ENCODE results near the gene HOXD8.

HOXD8 gene

DNA sequence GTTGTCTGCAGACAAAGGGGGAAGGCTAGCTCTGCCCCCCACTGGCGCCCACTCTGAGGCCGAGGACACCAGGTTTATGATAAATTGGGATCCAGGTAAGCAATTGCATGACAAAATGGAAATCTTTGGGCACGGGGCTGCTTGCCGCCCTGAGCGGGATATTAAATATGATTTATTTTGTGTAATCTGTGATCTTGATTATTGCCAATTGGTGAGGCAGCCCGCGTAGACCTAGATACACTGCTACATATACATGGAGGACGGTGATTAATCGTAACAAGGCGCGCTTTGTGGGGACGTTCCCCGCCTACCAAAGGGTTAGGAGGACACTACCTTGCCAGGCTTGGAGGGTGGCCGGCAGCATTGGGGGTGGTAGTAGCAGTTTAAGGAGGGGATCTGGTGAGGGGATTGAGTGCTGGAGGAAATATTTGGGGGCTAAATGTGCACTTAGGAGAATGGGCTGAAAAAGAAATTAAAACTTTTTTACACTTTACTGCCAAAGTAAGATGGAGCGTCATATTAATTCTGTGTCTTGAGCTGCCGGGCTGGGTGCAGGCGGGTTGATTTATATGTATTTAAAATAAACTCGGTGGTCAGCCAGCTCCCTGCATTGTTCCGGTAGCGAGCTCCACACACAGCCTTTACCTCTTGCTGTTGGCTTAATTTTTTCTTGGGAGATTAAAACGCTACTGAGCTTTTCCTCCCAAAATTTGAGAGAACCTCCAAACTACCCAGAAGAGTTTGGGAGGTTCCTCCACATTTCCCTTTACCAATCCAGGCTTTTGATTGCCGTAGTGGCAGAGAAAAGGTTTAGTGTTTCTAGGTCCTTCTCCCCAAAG lies 31.7 kb downstream of the HOXD8 start:
- no peak for DNase-seq

DNA sequence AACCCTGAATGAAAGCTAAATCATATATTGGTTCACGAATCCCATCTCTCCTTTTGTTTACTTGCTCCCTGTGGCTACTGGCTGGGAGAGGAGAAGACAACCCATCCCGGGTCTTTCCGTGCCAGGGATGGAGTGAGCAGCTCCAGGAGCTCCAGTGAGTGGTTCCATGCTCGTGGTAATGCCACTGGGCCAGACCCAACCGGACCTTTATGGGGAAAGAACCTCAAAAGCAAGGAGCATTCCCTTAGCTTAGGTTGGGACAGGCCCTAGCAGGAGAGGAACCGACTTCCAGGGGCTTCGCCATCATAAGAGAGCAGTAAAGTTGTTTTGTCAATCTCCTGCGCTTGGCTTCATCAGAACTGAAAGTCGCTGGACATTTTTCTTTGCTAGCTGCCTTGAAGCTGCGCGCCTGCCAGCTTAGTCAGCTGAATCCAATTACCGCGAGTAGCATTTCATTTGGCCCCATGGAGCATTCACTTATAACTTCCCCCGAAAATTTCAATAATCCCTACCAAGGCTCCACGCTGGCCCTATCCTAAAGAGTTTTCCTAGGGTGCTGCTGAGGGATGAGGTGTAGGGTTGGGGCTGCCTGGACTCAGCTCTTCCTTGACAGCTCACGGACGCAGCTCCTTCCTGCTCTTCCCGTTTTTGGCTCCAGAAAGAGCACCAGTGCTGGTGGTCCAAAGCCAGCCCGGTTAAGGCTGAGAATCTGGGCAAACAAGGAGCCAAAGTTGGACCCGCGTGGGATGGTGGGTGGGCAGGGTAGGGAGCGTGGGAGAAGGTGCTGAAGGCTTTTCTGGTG lies 32.5 kb downstream of the HOXD8 start:
- DNase-seq: no peak

DNA sequence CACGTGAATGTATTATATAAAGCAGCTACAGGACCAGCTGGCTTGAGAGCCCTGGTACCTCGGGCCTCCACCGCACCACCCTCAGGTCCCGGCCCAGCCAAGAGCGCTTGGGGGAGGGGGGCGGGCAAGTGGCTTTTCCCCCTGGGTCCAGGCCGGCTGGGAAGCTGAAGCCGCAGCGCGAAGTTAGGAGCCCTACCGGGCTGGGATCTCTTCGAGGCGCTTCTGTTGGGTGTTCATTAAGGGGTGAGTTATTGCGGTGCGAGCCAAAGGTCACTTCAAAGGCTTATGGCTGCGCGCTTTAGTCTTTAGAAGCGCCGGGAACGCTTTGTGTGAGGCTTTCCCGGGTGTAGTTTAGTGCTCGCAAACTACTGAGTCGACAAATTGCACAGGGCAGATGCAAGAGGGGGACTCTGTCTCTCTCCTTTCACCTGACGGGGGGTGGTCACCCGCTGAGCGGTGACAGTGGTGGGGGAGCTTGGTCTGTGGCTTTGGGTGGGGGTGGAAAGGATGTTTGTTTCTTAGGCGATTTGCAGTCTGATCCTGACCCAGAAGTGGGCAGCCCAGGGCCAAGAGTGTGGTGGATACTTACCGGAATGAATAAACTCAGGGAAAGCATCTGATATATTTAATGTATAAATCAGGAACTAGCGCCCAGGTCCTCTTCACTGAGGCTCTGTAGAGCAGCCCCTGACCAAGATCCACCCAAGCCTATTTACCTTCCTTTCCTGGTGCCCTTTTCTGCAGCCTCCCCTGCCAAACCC lies 33.6 kb downstream of the HOXD8 start:
- DNase-seq: no peak

DNA sequence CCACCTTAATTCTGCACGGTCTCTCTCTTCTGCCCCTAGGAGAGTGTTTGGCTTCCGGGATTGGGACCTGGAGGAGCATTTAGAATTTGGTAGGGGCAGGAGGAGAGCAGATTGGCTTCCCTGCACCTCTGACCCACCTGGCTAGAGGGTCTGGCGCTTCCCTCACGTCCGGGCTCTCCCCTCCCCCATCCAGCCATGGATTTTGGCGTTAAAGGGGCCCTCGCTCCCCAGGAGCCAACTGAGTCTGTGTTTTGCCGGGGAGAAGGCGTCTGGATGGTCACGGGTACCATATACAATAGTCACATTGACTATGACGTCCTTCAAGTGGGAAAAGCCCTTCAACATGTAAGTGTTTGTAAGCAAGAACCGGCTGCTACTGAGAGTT lies 34.2 kb downstream of the HOXD8 start:
- DNase-seq: no peak

DNA sequence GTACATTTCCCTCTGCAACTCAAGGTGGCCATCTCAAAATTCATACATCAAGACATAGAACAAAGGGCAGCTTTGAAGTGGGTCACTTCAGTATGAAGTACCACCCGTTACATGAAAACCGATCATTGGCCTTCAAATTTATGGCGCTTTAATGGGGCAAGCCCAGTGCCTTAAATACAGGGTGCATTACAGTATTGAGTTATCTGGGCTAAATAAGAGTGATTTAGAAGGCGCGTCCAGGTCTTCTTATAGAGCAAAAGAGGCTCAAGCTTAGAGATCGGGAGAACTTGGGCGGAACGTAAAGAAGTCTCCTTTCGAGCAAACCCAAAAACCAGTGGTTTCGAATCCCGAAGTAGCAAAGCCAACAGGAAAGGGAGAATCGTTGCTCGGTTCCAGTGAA lies 34.7 kb downstream of the HOXD8 start:
- DNase-seq: no peak

DNA sequence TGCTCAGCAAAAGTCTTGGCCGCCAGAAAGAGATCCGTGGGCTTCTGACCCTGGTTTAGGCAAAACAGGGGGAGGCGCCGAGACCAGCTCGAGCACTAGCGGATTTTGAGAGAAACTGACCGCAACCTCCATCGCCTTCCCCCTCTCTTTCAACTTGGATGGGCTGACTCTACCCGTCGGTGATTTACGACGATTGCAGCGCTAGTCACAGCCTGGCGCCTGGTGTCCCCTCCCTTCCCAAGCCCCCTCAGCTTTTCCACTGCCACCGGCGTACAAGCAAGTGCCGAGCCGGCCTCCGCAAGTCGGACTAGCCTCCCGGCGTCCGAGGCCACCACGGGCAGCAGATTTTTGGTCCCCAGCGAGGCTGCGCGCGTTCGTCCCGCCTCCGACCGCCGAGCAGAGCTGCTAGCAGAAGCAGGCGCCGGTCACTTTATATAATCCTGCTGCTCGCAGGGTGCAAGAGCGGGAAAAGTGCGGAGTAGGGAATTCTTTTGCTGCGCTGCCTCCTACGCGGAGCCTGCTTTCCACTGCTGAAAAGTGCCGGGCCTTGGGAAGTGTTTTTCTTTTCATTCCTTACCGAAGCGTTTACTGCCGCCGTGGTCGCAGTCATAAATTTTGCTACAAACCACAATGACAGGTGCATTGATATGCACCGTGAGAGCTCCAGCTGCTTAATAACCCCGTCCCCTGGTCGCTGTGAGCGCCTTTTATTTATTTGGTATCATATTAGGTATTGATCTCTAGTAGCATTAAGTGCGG lies 35.3 kb downstream of the HOXD8 start:
- no peak for DNase-seq

DNA sequence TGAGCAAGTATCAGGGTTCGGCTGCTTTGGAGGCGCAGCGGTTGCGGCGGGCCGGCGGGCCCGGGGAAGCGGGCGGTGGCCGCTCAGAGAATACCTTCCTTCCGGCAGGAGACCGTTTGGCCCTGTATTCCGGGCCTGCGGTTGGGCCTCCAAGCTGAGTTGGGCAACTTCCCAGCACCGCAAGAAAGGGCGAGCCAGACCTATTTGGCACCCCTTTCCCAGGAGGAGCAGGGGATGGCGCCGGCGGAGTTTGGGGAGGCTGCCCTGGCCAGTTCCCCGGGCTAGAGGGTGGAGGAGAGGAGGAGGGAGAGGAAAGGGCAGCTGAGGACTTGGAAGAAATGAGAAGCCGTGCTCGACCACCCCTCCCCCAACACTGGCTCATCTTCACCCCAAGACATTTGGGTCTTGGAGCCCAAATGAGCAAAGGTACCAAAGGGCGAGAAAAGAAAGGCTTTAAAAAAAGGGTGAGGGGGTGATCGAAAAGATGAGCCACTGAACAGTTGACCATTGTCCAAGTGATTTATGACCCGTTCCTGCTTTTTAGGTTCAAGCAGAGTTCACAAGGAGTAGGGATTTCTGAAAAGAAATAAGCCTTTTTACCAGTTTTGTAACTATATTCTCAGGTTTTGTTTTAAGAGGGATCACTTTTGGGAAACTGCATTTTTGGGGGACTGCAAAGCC lies 36.0 kb downstream of the HOXD8 start:
- DNase-seq: no peak

DNA sequence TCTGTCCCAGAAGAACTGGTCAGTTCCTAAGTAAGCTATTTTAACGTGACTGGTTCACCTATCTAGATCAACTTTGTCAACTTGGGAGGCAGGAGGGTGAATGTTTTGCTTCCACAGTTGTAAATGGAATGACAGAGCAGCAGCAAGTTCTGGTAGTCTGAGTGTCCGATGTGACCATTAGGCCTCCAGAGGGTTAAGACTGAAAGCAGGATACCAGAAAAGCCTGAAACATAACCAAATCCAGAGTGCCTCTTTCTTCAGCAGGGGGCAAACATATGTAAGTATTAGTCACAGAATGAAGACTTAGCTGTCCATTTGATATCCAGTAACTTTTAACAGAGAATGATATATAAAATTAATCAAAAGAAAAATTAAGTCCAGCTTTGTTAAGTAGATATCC lies 36.8 kb downstream of the HOXD8 start:
- no peak for DNase-seq

DNA sequence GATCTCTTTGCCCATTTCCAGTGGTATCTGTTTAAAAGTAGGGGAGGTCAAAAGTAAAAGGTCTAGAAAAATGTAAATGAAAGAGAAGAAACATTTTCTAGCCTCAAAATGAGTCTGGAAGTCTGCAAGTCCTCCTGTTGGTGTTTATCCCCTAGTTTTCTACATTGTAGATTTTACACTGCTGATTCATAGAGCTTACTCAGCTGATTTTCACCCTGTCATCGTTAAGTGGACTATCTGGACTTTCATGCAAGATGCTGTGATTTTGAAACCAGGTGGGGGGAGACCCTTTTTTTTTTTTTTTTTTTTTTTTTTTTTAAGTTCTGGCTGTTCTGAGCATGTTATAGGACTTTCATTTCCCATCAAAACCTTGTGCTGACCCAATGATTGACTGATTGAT lies 37.9 kb downstream of the HOXD8 start:
- DNase-seq: no peak

DNA sequence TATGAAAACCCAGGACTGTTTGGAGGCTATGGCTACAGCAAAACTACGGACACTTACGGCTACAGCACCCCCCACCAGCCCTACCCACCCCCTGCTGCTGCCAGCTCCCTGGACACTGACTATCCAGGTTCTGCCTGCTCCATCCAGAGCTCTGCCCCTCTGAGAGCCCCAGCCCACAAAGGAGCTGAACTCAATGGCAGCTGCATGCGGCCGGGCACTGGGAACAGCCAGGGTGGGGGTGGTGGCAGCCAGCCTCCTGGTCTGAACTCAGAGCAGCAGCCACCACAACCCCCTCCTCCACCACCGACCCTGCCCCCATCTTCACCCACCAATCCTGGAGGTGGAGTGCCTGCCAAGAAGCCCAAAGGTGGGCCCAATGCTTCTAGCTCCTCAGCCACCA lies 39.7 kb downstream of the HOXD8 start:
- DNase-seq: no peak

DNA sequence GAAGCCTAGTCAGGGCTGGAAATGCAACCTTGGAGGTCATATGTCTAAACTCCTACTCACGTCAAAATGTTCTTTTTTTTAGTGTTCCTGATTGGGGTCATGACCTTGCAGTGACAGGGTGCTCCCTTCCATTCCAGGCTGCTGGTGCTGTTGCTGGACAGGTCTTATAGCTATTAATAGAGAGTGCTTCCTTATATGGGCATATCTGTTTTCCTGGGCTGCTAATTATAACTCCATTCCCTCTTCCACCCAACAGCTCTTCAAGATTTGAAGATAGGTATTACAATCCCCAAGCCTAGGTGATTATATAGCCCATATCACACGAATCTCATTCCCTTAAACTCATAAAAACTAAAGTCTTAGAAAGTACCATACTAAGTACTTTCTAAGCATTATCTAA lies 40.2 kb downstream of the HOXD8 start:
- DNase-seq: no peak

DNA sequence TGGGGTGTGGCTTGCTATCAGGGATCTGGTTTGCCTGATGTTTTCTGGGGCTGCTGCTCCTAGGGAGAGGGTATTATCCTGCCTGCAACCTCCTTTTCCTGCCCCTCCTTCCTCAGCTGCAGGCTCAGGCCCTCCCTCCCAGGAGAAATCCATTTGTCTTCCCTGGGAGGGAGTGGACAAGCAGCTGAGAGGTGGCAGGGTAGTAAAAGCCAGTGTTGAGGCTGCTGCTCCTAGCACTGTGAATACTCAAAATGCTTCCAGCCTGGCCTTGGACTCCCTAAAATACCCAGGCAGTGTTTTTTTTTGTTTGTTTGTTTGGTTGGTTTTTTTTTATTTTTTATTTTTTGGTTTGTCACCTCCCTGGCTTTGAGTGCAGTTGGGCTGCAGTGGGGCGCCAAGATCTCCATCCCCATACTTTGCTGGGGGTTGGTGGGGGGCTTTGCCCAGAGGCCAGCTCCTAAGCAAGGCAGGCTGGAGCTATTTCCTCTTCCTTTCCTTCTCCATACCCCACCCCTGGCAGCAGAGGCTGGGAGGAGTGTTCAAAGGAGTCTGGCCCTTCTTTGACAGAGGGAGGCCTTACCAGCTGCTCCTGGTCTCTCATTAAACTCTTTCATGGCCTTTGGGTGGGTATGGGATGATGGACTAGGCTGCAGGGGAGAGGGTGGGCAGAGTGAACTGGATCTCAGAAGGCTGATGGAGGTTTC lies 41.2 kb downstream of the HOXD8 start:
- DNase-seq: no peak

DNA sequence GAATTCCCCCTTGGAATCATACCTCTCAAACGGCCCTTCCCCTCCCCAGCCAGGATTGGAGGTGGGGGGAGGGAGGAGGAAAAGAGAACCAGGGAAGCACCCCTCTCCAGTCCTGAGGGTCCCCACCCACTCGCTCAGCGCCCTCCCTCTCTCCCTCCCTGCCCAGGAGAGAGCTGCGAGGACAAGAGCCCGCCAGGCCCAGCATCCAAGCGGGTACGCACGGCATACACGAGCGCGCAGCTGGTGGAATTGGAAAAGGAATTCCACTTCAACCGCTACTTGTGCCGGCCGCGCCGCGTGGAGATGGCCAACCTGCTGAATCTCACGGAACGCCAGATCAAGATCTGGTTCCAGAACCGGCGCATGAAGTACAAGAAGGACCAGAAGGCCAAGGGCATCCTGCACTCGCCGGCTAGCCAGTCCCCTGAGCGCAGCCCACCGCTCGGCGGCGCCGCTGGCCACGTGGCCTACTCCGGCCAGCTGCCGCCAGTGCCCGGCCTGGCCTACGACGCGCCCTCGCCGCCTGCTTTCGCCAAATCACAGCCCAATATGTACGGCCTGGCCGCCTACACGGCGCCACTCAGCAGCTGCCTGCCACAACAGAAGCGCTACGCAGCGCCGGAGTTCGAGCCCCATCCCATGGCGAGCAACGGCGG lies 42.0 kb downstream of the HOXD8 start:
- DNase-seq: no peak

DNA sequence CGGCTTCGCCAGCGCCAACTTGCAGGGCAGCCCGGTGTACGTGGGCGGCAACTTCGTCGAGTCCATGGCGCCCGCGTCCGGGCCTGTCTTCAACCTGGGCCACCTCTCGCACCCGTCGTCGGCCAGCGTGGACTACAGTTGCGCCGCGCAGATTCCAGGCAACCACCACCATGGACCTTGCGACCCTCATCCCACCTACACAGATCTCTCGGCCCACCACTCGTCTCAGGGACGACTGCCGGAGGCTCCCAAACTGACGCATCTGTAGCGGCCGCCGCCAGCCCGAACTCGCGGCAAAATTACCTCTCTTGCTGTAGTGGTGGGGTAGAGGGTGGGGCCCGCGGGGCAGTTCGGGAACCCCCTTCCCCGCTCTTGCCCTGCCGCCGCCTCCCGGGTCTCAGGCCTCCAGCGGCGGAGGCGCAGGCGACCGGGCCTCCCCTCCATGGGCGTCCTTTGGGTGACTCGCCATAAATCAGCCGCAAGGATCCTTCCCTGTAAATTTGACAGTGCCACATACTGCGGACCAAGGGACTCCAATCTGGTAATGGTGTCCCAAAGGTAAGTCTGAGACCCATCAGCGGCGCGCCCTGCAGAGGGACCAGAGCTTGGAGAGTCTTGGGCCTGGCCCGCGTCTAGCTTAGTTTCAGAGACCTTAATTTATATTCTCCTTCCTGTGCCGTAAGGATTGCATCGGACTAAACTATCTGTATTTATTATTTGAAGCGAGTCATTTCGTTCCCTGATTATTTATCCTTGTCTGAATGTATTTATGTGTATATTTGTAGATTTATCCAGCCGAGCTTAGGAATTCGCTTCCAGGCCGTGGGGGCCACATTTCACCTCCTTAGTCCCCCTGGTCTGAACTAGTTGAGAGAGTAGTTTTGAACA lies 42.7 kb downstream of the HOXD8 start:
- DNase-seq: no peak

DNA sequence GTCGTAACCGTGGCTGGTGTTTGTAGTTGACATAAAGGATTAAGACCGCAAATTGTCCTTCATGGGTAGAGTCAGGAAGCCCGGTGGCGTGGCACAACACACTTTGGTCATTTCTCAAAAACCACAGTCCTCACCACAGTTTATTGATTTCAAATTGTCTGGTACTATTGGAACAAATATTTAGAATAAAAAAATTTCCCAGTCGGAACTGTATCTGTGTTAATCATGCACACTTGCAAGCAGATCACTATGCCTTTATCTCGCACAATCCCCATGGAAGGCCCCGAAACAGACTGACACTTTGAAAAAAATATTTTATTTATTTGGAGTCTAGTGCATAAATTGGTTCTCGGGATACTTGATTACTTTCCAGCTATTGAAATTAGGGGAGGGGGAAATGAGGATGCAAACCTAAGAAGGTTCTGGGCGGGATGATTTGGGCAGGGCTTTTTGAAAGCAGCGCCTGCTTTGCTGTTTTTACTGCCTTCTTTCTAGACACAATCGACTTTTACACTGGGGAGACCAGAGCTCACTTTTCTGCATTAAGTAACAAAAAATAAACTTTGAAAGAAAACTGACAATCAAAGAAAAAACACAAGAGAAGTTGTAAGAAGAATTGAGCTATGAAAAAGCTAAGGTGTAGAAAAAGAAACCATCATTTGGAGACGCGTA lies 43.5 kb downstream of the HOXD8 start:
- no peak for DNase-seq

DNA sequence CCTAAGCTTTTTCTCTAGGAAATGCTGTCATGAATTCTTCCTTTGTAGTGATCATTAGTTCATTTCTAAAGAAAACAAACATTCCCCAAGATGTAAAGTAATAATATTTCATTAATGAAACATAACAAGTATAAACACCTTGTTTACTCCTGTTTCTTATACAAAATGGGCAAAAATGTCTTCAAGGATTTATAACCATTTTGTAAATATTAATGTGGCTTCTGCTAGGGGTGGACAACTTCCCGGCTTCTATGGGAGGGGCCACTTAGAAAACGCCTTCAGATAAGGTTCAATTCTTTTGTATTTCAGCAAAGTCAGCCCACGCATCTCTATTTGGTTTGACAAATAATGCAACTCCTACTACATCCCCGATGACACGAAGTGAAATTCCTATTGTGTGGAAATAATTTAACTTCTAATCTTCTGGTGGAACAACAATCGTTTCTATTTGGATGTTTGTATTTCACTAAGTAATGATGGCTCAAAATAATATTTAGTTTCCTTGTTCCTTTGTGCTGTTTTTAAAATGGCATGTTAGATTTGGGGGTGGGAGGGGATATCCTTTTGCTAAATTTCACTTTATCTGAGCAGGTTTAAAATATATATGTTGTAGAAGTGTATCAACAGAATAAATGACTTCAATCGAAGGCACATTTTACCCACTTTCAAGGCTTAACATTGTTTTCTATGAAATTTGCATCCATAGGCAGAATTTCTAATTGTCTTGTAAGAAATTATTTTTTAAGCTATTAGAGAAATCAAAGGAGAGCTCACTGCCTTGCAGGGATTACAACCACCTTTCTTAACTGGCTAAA lies 44.3 kb downstream of the HOXD8 start:
- no peak for DNase-seq

DNA sequence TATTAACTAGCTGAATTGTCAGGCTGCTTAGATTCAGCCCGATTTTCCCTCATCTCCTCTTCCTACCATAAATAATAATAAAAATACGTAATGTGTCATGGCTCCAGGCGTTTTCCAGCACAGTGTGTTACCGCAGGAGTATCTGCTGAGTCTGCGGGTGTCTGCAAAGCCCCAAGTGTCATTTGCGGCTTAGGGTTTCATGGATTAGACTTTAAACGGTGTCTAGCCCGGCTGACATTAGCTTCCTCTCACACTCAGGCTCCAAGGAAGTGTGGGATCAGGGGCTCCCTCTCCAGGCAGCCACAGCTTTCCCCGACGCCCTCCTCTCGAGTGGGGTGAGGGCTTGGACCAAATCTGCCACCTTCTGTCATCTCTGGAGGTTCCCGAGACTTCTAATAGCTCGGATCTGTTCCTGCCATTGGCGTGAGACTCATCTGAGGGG lies 44.9 kb downstream of the HOXD8 start:
- DNase-seq: no peak
